CD14-positive monocyte (primary cell): ENCODE data around the gene ANKRD9. TPM values are rescaled to one million over a fixed set of nuclear protein-coding genes. Genes with fewer than 3 reads are reported as not detected.

Experiments used
- DNase-seq, 3 donors: peaks; one replicate each; pipeline ENCODE4 v3.0.0-alpha.2; 2011 to 2022
- H2AFZ ChIP-seq: 2 replicates; pipeline ENCODE4 v1.6.0; 2012; ENCODE audit warnings: mild to moderate bottlenecking, low read depth, low read length, inconsistent platforms; ENCODE audit not compliant: insufficient read depth, poor library complexity, severe bottlenecking
- H3K27ac ChIP-seq, 2 donors: 1 replicate in 1 of 2; 2 replicates in 1 of 2; pipeline ENCODE4 v1.5.1; 2012 to 2013; ENCODE audit warnings: low read length in 2 of 2, control low read depth in 1 of 2, inconsistent platforms in 1 of 2, low read depth in 1 of 2, mild to moderate bottlenecking in 1 of 2
- H3K27me3 ChIP-seq, 2 donors: one replicate each; pipeline versions ENCODE4 v1.6.0 to v1.6.1; 2011 to 2013; ENCODE audit warnings: low read length in 2 of 2; ENCODE audit not compliant: control insufficient read depth in 2 of 2, insufficient read depth in 2 of 2
- H3K36me3 ChIP-seq, 2 donors: replicated peaks in 1 of 2; 1 replicate in 1 of 2; 2 replicates in 1 of 2; pipeline versions ENCODE4 v1.5.1 to v1.6.1; 2012 to 2013; ENCODE audit warnings: low read length in 2 of 2, control low read depth in 1 of 2, inconsistent platforms in 1 of 2, mild to moderate bottlenecking in 1 of 2; ENCODE audit not compliant: insufficient read depth in 2 of 2, control insufficient read depth in 1 of 2
- H3K4me1 ChIP-seq, 2 donors: 1 replicate in 1 of 2; 2 replicates in 1 of 2; pipeline versions ENCODE4 v1.5.1 to v1.6.1; 2012 to 2013; ENCODE audit warnings: low read length in 2 of 2, control low read depth in 1 of 2, inconsistent platforms in 1 of 2, mild to moderate bottlenecking in 1 of 2, moderate library complexity in 1 of 2; ENCODE audit not compliant: insufficient read depth in 2 of 2, control insufficient read depth in 1 of 2
- H3K4me2 ChIP-seq: replicated peaks from 2 replicates; pipeline ENCODE3; 2012; ENCODE audit warnings: low read length, moderate library complexity, mild to moderate bottlenecking; ENCODE audit not compliant: poor library complexity, severe bottlenecking; ENCODE audit errors: extremely low read depth
- H3K4me3 ChIP-seq, 3 experiments: fragments of 200-600 bp in 1 of 3; sonication (generic) in 1 of 3; replicated peaks in 1 of 3; 1 replicate in 2 of 3; 2 replicates in 1 of 3; pipeline ENCODE4 v1.5.1; 2011 to 2013; ENCODE audit warnings: low read length in 3 of 3, mild to moderate bottlenecking in 3 of 3, control low read depth in 2 of 3, low read depth in 2 of 3, inconsistent platforms in 1 of 3, moderate library complexity in 1 of 3
- H3K79me2 ChIP-seq: 2 replicates; pipeline ENCODE4 v1.6.0; 2012; ENCODE audit warnings: mild to moderate bottlenecking, control low read depth, inconsistent platforms, low read length, moderate library complexity; ENCODE audit not compliant: insufficient read depth
- H3K9ac ChIP-seq: 2 replicates; pipeline ENCODE4 v1.6.0; 2017; ENCODE audit warnings: low read length, mild to moderate bottlenecking; ENCODE audit not compliant: insufficient read depth, poor library complexity, severe bottlenecking
- H3K9me3 ChIP-seq, 2 donors: replicated peaks in 1 of 2; 1 replicate in 1 of 2; 2 replicates in 1 of 2; pipeline versions ENCODE4 v1.5.1 to v1.6.1; 2012 to 2013; ENCODE audit warnings: low read length in 2 of 2, control low read depth in 1 of 2; ENCODE audit not compliant: control insufficient read depth in 1 of 2, insufficient read depth in 1 of 2
- H4K20me1 ChIP-seq: 2 replicates; pipeline ENCODE4 v1.6.0; 2012; ENCODE audit warnings: mild to moderate bottlenecking, low read length, control low read depth, moderate library complexity; ENCODE audit not compliant: insufficient read depth
- H3K27ac Mint-ChIP-seq, 7 donors: one replicate each; pipeline ENCODE4 v1.8.0; 2020; ENCODE audit warnings: mild to moderate bottlenecking in 7 of 7, mixed read lengths in 7 of 7, moderate library complexity in 6 of 7, inconsistent platforms in 2 of 7
- H3K27me3 Mint-ChIP-seq, 3 donors: one replicate each; pipeline ENCODE4 v1.8.0; 2021 to 2022; ENCODE audit warnings: low read depth in 3 of 3, mild to moderate bottlenecking in 3 of 3, mixed read lengths in 3 of 3, moderate library complexity in 3 of 3, inconsistent platforms in 1 of 3
- H3K36me3 Mint-ChIP-seq, 2 donors: one replicate each; pipeline ENCODE4 v1.8.0; 2020; ENCODE audit warnings: mixed read lengths in 2 of 2, inconsistent platforms in 1 of 2, mild to moderate bottlenecking in 1 of 2
- H3K4me1 Mint-ChIP-seq: one replicate; pipeline ENCODE4 v1.8.0; 2020; ENCODE audit warnings: mild to moderate bottlenecking, mixed read lengths
- H3K4me3 Mint-ChIP-seq, 2 donors: one replicate each; pipeline ENCODE4 v1.8.0; 2020; ENCODE audit warnings: mild to moderate bottlenecking in 2 of 2, mixed read lengths in 2 of 2, moderate library complexity in 1 of 2
- H3K9me3 Mint-ChIP-seq, 7 donors: one replicate each; pipeline ENCODE4 v1.8.0; 2020 to 2022; ENCODE audit warnings: mixed read lengths in 7 of 7, mild to moderate bottlenecking in 6 of 7, moderate library complexity in 6 of 7, inconsistent platforms in 2 of 7
- WGBS: methylation state at CpG from one replicate; pipeline ENCODE4 v1.1.5; 2013; ENCODE audit warnings: missing lambda C conversion rate; ENCODE audit not compliant: insufficient coverage; 5-methylcytosine and 5-hydroxymethylcytosine counted together
- intact Hi-C, 2 donors: fragments of 100-400 bp; cut with micrococcal nuclease; formaldehyde crosslinking; loops; one replicate each; pipeline versions ENCODE4 v1.15.0 to v1.15.1; 2023
- polyA plus RNA-seq, 3 donors: library from polyadenylated mRNA; depleted of rRNA in 1 of 3; unstranded in 2 of 3; stranded (reverse) in 1 of 3; fragments of 300-500 nt in 2 of 3; fragments of >200 nt in 1 of 3; fragmentation: Illumina TruSeq in 2 of 3; gene quantifications; 1 replicate in 2 of 3; 2 replicates in 1 of 3; pipeline ENCODE4 v1.2.3, GENCODE V29; 2012 to 2021
- TF ChIP-seq, protein P1 (sequence below): fragments of 200-600 bp; IDR thresholded peaks from one replicate; pipeline ENCODE4 v1.8.0; 2022; ENCODE audit warnings: antibody characterized with exemption, mild to moderate bottlenecking

ANKRD9 gene
- polyA plus RNA-seq, 3 donors, result 0.43 to 10.8 (median 0.83) TPM

DNA sequence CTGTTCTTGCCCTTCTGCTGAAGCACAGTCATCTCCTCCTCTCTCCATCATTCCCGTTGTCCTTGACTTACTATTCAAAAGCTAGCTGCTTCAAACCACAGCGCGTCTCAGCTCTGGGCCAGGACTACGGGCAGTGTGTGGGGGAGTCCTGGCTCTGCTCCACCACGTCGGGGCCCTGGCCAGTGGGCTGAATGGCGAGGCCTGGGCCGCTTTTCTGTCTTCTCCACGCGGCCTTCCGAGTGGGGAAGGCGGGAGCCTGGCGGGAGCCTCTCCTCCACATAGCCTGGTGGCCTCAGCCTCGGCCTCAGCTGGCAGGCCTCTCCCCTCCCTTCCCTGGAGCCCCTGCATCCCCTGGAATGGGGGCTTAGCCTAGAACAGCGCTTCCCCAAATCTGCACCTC is 16.5 kb downstream of the ANKRD9 start:
- 95% methylated on average over 8 of the region's 15 CpGs for WGBS
- H3K36me3 Mint-ChIP-seq, result peaks cover 29 to 52% of the 10 kb centered on the region in 2 donors
- no peaks in the 10 kb centered on the region for H4K20me1 ChIP-seq
- no peak overlapping the region for H3K4me3 Mint-ChIP-seq
- no peak overlapping the region for H3K4me2 ChIP-seq
- no peaks in the 10 kb centered on the region for H3K4me1 Mint-ChIP-seq
- no peak overlapping the region for H3K27ac ChIP-seq
- no peaks in the 10 kb centered on the region for H3K4me1 ChIP-seq
- no peak overlapping the region for H3K9ac ChIP-seq
- H3K27me3 ChIP-seq, result no peaks in the 10 kb centered on the region
- TF ChIP-seq, protein P1, sequence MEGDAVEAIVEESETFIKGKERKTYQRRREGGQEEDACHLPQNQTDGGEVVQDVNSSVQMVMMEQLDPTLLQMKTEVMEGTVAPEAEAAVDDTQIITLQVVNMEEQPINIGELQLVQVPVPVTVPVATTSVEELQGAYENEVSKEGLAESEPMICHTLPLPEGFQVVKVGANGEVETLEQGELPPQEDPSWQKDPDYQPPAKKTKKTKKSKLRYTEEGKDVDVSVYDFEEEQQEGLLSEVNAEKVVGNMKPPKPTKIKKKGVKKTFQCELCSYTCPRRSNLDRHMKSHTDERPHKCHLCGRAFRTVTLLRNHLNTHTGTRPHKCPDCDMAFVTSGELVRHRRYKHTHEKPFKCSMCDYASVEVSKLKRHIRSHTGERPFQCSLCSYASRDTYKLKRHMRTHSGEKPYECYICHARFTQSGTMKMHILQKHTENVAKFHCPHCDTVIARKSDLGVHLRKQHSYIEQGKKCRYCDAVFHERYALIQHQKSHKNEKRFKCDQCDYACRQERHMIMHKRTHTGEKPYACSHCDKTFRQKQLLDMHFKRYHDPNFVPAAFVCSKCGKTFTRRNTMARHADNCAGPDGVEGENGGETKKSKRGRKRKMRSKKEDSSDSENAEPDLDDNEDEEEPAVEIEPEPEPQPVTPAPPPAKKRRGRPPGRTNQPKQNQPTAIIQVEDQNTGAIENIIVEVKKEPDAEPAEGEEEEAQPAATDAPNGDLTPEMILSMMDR, result no peak
- no peak overlapping the region for H3K4me3 ChIP-seq
- no peak for DNase-seq
- no peaks in the 10 kb centered on the region for H3K9me3 ChIP-seq
- H3K27ac Mint-ChIP-seq, result no peak overlapping the region
- H3K36me3 ChIP-seq, result peaks cover 17 to 22% of the 10 kb centered on the region in 2 donors
- peaks cover 0 to 2% (median 0%) of the 10 kb centered on the region in 3 donors for H3K27me3 Mint-ChIP-seq
- intact Hi-C loops, result no loop called here
- no peaks in the 10 kb centered on the region for H3K9me3 Mint-ChIP-seq
- no peaks in the 10 kb centered on the region for H3K79me2 ChIP-seq
- H2AFZ ChIP-seq, result no peak overlapping the region

DNA sequence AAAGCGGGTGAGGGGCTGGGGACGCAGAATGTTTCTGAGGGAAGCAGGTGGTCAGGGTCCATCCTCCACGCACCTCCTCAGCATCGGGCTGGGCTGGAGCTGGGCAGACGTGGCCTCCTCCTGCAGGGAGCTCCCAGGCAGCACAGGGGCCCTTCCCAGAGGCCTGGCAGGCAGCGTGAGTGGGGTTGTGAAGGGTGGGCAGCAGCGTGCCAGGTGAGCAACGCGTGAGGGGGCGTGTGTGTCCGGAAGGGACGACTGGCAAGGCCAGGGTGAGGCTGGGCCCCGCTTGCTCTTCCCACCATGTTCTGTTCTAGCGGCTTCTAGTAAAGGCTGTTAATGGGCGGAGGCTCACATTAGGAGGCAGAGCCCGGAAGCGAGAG is 17.1 kb downstream of the ANKRD9 start:
- 98% methylated on average over 17 of the region's 17 CpGs for WGBS
- H4K20me1 ChIP-seq, result no peaks in the 10 kb centered on the region
- H3K9me3 ChIP-seq, result no peaks in the 10 kb centered on the region
- no peak for DNase-seq
- Mint-ChIP-seq H3K27me3 (peaks cover 0 to 2% (median 0%) of the 10 kb centered on the region in 3 donors), H3K4me1 (no peaks in the 10 kb centered on the region), H3K9me3 (peaks cover 0 to 2% (median 0%) of the 10 kb centered on the region in 7 donors), H3K4me3 (no peak overlapping the region), H3K27ac (peak overlapping the region in 1 of 7 donors; percentile 15), H3K36me3 (peaks cover 23 to 46% of the 10 kb centered on the region in 2 donors)
- H3K27ac ChIP-seq, result no peak overlapping the region
- no peak overlapping the region for H2AFZ ChIP-seq
- TF ChIP-seq, protein P1, result no peak
- no peak overlapping the region for H3K9ac ChIP-seq
- no peaks in the 10 kb centered on the region for H3K27me3 ChIP-seq
- H3K4me1 ChIP-seq, result no peaks in the 10 kb centered on the region
- no peak overlapping the region for H3K4me2 ChIP-seq
- intact Hi-C loops, result no loop called here
- peaks cover 11 to 16% of the 10 kb centered on the region in 2 donors for H3K36me3 ChIP-seq
- H3K79me2 ChIP-seq, result no peaks in the 10 kb centered on the region
- H3K4me3 ChIP-seq, result no peak overlapping the region
